K562 (cell line): ENCODE measurements around the gene PNPLA2. TPM values are rescaled to one million over a fixed set of nuclear protein-coding genes. Genes with fewer than 3 reads are reported as not detected.

Experiments
- ATAC-seq: fragments of 200-7000 bp; cut with Tn5 transposase; 3 replicates; pipeline ENCODE4 v1.9.1; 2020; ENCODE audit warnings: moderate library complexity
- BruUV-seq: library from RNA; stranded (reverse); fragments of 400-500 nt; replicated peaks from 2 replicates; lab custom pipeline; 2021; lab: Mats Ljungman, UMichigan
- CTCF ChIA-PET: fragments of 300-600 bp; formaldehyde crosslinking; extraction: SDS; loops from one replicate; lab custom pipeline; 2021; ENCODE audit warnings: low intra/inter-chr PET ratio; lab: Yijun Ruan, JAX
- POLR2A ChIA-PET: fragments of 300-600, 350-650 bp; sonication (Branson Sonifier 250); formaldehyde crosslinking; extraction: SDS; loops from one replicate; lab custom pipeline; 2021; ENCODE audit warnings: antibody characterized with exemption, inconsistent platforms; lab: Yijun Ruan, JAX
- DNase-seq, 4 experiments: peaks; one replicate each; pipeline versions ENCODE4 v3.0.0 to v3.0.0-alpha.2; 2011 to 2018; ENCODE audit warnings: low spot score in 3 of 4, mixed read lengths in 3 of 4; ENCODE audit errors: extremely low read depth in 1 of 4
- FAIRE-seq: peaks from 2 replicates; lab custom pipeline; 2011; peaks lifted over from hg19 to GRCh38; lab: Jason Lieb, UNC
- H2AFZ ChIP-seq: 2 replicates; pipeline ENCODE4 v1.6.0; 2011; ENCODE audit warnings: low read depth, low read length, control low read depth, inconsistent platforms
- H3K27ac ChIP-seq: fragments of 200-600 bp; 3 replicates; pipeline ENCODE4 v1.8.0; 2011; ENCODE audit warnings: low read depth, mild to moderate bottlenecking, control low read depth, inconsistent platforms, low read length, moderate library complexity, mixed read lengths; ENCODE audit errors: extremely low read depth
- H3K27me3 ChIP-seq, 2 experiments: fragments of 300-600 bp in 1 of 2; 2 replicates in 1 of 2; 3 replicates in 1 of 2; pipeline versions ENCODE4 v1.6.0 to v1.8.0; 2011; ENCODE audit warnings: inconsistent platforms in 2 of 2, low read length in 2 of 2, mild to moderate bottlenecking in 1 of 2, mixed read lengths in 1 of 2, moderate library complexity in 1 of 2; ENCODE audit not compliant: control insufficient read depth in 2 of 2, insufficient read depth in 2 of 2
- H3K36me3 ChIP-seq: fragments of 300-600 bp; 3 replicates; pipeline ENCODE4 v1.8.0; 2011; ENCODE audit warnings: mild to moderate bottlenecking, low read length, inconsistent platforms; ENCODE audit not compliant: control insufficient read depth, insufficient read depth
- H3K4me1 ChIP-seq, 2 experiments: fragments of 200-600 bp in 1 of 2; replicated peaks in 1 of 2; 2 replicates in 1 of 2; 3 replicates in 1 of 2; pipeline versions ENCODE4 v1.5.1 to v1.8.0; 2011; ENCODE audit warnings: inconsistent platforms in 2 of 2, low read length in 2 of 2, mild to moderate bottlenecking in 1 of 2, mixed read lengths in 1 of 2, moderate library complexity in 1 of 2; ENCODE audit not compliant: control insufficient read depth in 2 of 2, insufficient read depth in 2 of 2
- H3K4me2 ChIP-seq: 2 replicates; pipeline ENCODE4 v1.6.1; 2011; ENCODE audit warnings: low read length, control low read depth, inconsistent platforms, mixed read lengths; ENCODE audit not compliant: insufficient read depth
- H3K4me3 ChIP-seq: fragments of 200-600 bp; sonication (generic), shearing (Covaris generic); 2 replicates; pipeline ENCODE4 v1.5.1; 2016; ENCODE audit warnings: control low read depth, inconsistent platforms
- H3K79me2 ChIP-seq: fragments of 200-600 bp; 3 replicates; pipeline ENCODE4 v1.8.0; 2011; ENCODE audit warnings: low read length, inconsistent platforms; ENCODE audit not compliant: control insufficient read depth, insufficient read depth
- H3K9ac ChIP-seq, 2 experiments: 2 replicates each; pipeline versions ENCODE4 v1.6.0 to v1.6.1; 2011; ENCODE audit warnings: low read depth in 2 of 2, low read length in 2 of 2, control low read depth in 1 of 2, inconsistent platforms in 1 of 2, mild to moderate bottlenecking in 1 of 2, mixed read lengths in 1 of 2; ENCODE audit not compliant: insufficient read depth in 1 of 2
- H3K9me1 ChIP-seq: one replicate; pipeline ENCODE4 v1.6.0; 2011; ENCODE audit warnings: inconsistent platforms, mild to moderate bottlenecking, low read length, moderate library complexity; ENCODE audit not compliant: control insufficient read depth, insufficient read depth
- H3K9me3 ChIP-seq: replicated peaks from 2 replicates; pipeline ENCODE4 v1.5.1; 2011; ENCODE audit warnings: low read depth, low read length, inconsistent platforms; ENCODE audit not compliant: control insufficient read depth, insufficient read depth
- H4K20me1 ChIP-seq: replicated peaks from 2 replicates; pipeline ENCODE4 v1.6.1; 2011; ENCODE audit warnings: low read length, inconsistent platforms, mixed read lengths; ENCODE audit not compliant: control insufficient read depth, insufficient read depth
- CCAR2 ChIP-seq: fragments of 200-400 bp; formaldehyde crosslinking; IDR thresholded peaks from 2 replicates; pipeline ENCODE4 v1.6.1; 2017; ENCODE audit warnings: mild to moderate bottlenecking, low read depth, low read length
- CCNT2 ChIP-seq: IDR thresholded peaks from 2 replicates; pipeline ENCODE4 v1.6.1; 2011; ENCODE audit warnings: borderline replicate concordance, low read depth, mild to moderate bottlenecking, moderate library complexity, mixed read lengths, low read length; ENCODE audit not compliant: insufficient read length; ENCODE audit errors: extremely low read depth
- ELF2 ChIP-seq: fragments of 250-450 bp; sonication (Bioruptor Pico); IDR thresholded peaks from 2 replicates; pipeline ENCODE4 v1.5.0; 2021; ENCODE audit warnings: mild to moderate bottlenecking
- REST ChIP-seq, 2 experiments: fragments of 450-650 bp; formaldehyde crosslinking in 1 of 2; IDR thresholded peaks; 2 replicates each; pipeline versions ENCODE4 v1.4.0 to v1.6.1; 2014 to 2020; ENCODE audit warnings: mild to moderate bottlenecking in 2 of 2, borderline replicate concordance in 1 of 2, low read depth in 1 of 2
- ZNF224 ChIP-seq: sonication (generic); formaldehyde crosslinking; IDR thresholded peaks from 2 replicates; pipeline ENCODE4 v1.8.0; 2022; ENCODE audit warnings: mild to moderate bottlenecking, missing genetic modification reagents
- WGBS: fragments of 100-300 bp; shearing (Covaris generic); methylation state at CpG from one replicate; pipeline ENCODE4 v1.1.6; 2016; ENCODE audit warnings: low coverage, mixed read lengths; ENCODE audit not compliant: insufficient coverage; ENCODE audit errors: missing lambda C conversion rate; 5-methylcytosine and 5-hydroxymethylcytosine counted together
- in situ Hi-C: fragments of 300-500 bp; cut with MboI; formaldehyde crosslinking; loops from 4 replicates; pipeline ENCODE4 v1.15.0; 2018; ENCODE audit warnings: inconsistent platforms, mixed read lengths
- intact Hi-C: fragments of 100-400 bp; cut with micrococcal nuclease; formaldehyde crosslinking; loops from 2 replicates; pipeline ENCODE4 v1.14.2; 2022
- polyA plus RNA-seq, 8 experiments: library from polyadenylated mRNA; depleted of rRNA in 4 of 8; stranded (reverse) in 5 of 8; unstranded in 3 of 8; fragments of >200 nt; fragmentation: Nextera tagmentation in 2 of 8; fragmentation: Illumina TruSeq in 1 of 8; extraction: Ambion mirVana in 2 of 8; extraction: Trizol in 1 of 8; gene quantifications; 2 replicates each; pipeline versions ENCODE4 v1.2.1 to v1.2.3, GENCODE V29; 2011 to 2014; ENCODE audit warnings: inconsistent platforms in 1 of 8, missing spikeins in 1 of 8
- total RNA-seq, 7 experiments: library from RNA; depleted of rRNA in 6 of 7; stranded (reverse); fragments of >200 nt in 6 of 7; fragmentation: Illumina TruSeq in 2 of 7; extraction: Trizol in 2 of 7; gene quantifications; 2 replicates each; pipeline versions ENCODE4 v1.2.1 to v1.2.3, GENCODE V29; 2011 to 2021; ENCODE audit warnings: low replicate concordance in 1 of 7
- TF ChIP-seq, protein P1 (sequence below): sonication (generic); formaldehyde crosslinking; IDR thresholded peaks from 2 replicates; pipeline ENCODE4 v1.8.1; 2023; ENCODE audit warnings: mild to moderate bottlenecking, missing genetic modification reagents
- TF ChIP-seq, protein P2 (sequence below): fragments of 450-650 bp; formaldehyde crosslinking; IDR thresholded peaks from 2 replicates; pipeline ENCODE4 v1.4.0; 2020; ENCODE audit warnings: mild to moderate bottlenecking, moderate library complexity

Gene PNPLA2
- total and polyA plus RNA-seq, 9 of the 15 experiments (the other 6 are each of a cell fraction or from before 2014, with no cell fraction given) = 0.39 to 87.1 (median 8.4) TPM

DNA sequence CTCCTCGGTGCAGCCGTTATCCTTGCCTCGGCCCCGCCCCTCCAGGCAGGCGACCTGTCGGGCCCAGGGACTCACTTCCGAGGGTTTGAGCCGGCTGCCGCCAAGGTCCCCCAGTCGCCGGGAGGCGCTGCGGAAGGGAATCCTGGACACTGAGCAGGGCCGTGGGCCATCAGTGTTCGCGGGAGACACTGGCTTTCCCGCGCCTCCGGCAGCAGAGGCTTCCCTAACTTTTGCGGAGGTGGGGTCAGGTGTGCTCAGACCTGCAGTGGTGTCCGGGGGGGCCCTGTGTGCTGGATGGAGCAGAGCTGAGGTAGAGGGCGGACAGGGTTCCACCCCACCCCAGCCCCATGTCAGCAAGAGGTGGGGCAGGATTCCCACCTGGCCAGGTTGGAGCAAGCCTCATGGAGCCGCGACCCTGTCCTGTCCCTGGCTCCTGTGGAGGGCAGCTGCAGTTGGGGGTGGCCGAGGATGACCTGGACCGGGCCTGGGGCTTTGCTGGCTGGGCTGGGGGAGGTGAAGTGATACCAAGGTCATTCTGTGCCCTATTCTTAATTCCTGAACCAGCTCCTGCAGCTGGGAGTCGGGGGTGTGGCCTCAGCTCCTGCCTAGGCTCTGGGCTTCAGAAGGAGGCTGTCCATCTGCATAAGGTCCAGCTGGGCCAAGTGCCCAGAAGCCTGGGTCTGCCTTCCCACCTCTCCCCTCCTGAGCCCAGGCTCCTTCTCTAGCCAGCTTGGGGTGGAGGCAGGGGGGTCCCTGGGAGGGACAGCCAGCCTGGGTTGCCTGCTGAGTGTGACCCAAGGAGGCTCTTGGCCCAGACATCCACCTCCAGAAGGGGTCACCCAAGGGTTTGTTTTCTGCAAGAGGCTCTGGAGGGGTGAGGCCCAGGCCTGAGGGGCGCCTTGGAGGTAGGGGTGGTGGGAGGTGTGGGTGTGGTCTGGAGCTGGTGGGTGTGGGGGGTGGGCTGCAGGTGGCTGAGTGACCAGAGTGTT lies 32.4 kb downstream of the PNPLA2 start:
- no TSS peak for BruUV-seq
- POLR2A ChIA-PET = interaction anchor here (0.6 to 1.0 kb wide), 2 partner anchors 8 to 197 kb away, joined by 3 read pairs; partner anchors contain the start of gene TSPAN4
- no peak for TF ChIP-seq ZNF224 (CRISPR knock-in tag)
- TF ChIP-seq, protein P1, sequence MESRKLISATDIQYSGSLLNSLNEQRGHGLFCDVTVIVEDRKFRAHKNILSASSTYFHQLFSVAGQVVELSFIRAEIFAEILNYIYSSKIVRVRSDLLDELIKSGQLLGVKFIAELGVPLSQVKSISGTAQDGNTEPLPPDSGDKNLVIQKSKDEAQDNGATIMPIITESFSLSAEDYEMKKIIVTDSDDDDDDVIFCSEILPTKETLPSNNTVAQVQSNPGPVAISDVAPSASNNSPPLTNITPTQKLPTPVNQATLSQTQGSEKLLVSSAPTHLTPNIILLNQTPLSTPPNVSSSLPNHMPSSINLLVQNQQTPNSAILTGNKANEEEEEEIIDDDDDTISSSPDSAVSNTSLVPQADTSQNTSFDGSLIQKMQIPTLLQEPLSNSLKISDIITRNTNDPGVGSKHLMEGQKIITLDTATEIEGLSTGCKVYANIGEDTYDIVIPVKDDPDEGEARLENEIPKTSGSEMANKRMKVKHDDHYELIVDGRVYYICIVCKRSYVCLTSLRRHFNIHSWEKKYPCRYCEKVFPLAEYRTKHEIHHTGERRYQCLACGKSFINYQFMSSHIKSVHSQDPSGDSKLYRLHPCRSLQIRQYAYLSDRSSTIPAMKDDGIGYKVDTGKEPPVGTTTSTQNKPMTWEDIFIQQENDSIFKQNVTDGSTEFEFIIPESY (CRISPR knock-in tag) = peak; percentile 64; the same call in 1 of the 2 replicates
- TF ChIP-seq, protein P2, sequence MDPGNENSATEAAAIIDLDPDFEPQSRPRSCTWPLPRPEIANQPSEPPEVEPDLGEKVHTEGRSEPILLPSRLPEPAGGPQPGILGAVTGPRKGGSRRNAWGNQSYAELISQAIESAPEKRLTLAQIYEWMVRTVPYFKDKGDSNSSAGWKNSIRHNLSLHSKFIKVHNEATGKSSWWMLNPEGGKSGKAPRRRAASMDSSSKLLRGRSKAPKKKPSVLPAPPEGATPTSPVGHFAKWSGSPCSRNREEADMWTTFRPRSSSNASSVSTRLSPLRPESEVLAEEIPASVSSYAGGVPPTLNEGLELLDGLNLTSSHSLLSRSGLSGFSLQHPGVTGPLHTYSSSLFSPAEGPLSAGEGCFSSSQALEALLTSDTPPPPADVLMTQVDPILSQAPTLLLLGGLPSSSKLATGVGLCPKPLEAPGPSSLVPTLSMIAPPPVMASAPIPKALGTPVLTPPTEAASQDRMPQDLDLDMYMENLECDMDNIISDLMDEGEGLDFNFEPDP = no peak
- TF ChIP-seq ELF2 (CRISPR knock-in tag) = no peak
- no peak for TF ChIP-seq CCAR2
- TF ChIP-seq REST (IDR thresholded peaks at IDR 0.05; ENCODE audit: borderline replicate concordance) = peak; percentile 26; the same call in 1 of the 2 replicates
- TF ChIP-seq REST (CRISPR knock-in tag; IDR thresholded peaks at IDR 0.05; ENCODE audit: low read depth) = no peak
- TF ChIP-seq CCNT2 = no peak

More for the DNA sequence above, 32.4 kb downstream of the PNPLA2 start:
- no peak overlapping the region for H3K4me2 ChIP-seq
- no peak overlapping the region for H3K27ac ChIP-seq
- intact Hi-C loops = no loop called here
- FAIRE-seq = peak; percentile 32
- WGBS = 81% methylated on average over 14 of the region's 28 CpGs
- CTCF ChIA-PET = interaction anchor here (1.0 to 1.3 kb wide), 2 partner anchors 201 to 204 kb away, joined by 3 to 4 read pairs; no protein-coding TSS in a partner anchor
- H2AFZ ChIP-seq = no peak overlapping the region
- no peaks in the 10 kb centered on the region for H3K36me3 ChIP-seq
- peak; percentile 74 for ATAC-seq
- in situ Hi-C loops = no loop called here
- H3K27me3 ChIP-seq = no peaks in the 10 kb centered on the region
- no peaks in the 10 kb centered on the region for H3K79me2 ChIP-seq
- peak overlapping the region in 1 of 2 experiments; percentile 45; a peak in 2 of 4 replicates for H3K9ac ChIP-seq
- no peaks in the 10 kb centered on the region for H3K9me3 ChIP-seq
- H3K4me1 ChIP-seq = peaks cover 0 to 83% of the 10 kb centered on the region in 2 experiments; a peak in 2 of 5 replicates
- H3K4me3 ChIP-seq = no peak overlapping the region
- H4K20me1 ChIP-seq = no peaks in the 10 kb centered on the region
- H3K9me1 ChIP-seq = no peaks in the 10 kb centered on the region
- peak in 2 of 4 experiments; percentile 52 to 56 for DNase-seq
